Measurements from ENCODE around the gene STAT3.
"Not testable (repeated sequence)": the region's sequence is repeated elsewhere in the genome, so short reads cannot be mapped to it uniquely, and the experiment has no call there.

Gene STAT3

GRCh38 chr17:42363767-42364585, 24.3 kb downstream of the STAT3 start:
- Histone ChIP-seq H3K27ac (no peak overlapping the region), H3K4me2 (no peak overlapping the region), H3K4me3 (IDR thresholded peaks at IDR 0.05; ENCODE audit: insufficient read depth, low read depth, low read length) (no peak overlapping the region), H3K4me1 (ENCODE audit: low read depth, poor library complexity, severe bottlenecking) (no peaks in the 10 kb centered on the region), H3K79me2 (ENCODE audit: insufficient read depth, low read depth) (peaks cover 9% of the 10 kb centered on the region; the same call in 1 of the 2 replicates), H3K9ac (no peak overlapping the region), H4K20me1 (ENCODE audit: insufficient read depth) (no peaks in the 10 kb centered on the region), H3K27me3 (ENCODE audit: insufficient read depth, low read depth) (no peaks in the 10 kb centered on the region), H3K36me3 (ENCODE audit: insufficient read depth) (no peaks in the 10 kb centered on the region), H2AFZ (ENCODE audit: low read depth) (no peak overlapping the region)
- TF ChIP-seq CTCF (conservative IDR thresholded peaks at IDR 0.05; ENCODE audit: low read depth, low read length), result no peak

- no peak overlapping the region for H2AFZ ChIP-seq (ENCODE audit: low read depth)
- no peak for TF ChIP-seq CTCF (conservative IDR thresholded peaks at IDR 0.05; ENCODE audit: low read depth, low read length)
- H3K79me2 ChIP-seq (ENCODE audit: insufficient read depth, low read depth), result peaks cover 9% of the 10 kb centered on the region; the same call in 1 of the 2 replicates
- no peak overlapping the region for H3K4me3 ChIP-seq (IDR thresholded peaks at IDR 0.05; ENCODE audit: insufficient read depth, low read depth, low read length)
- no peaks in the 10 kb centered on the region for H4K20me1 ChIP-seq (ENCODE audit: insufficient read depth)
- H3K36me3 ChIP-seq (ENCODE audit: insufficient read depth), result no peaks in the 10 kb centered on the region
- H3K4me1 ChIP-seq (ENCODE audit: low read depth, poor library complexity, severe bottlenecking), result no peaks in the 10 kb centered on the region
- H3K27me3 ChIP-seq (ENCODE audit: insufficient read depth, low read depth), result no peaks in the 10 kb centered on the region
- H3K9ac ChIP-seq, result no peak overlapping the region
- no peak overlapping the region for H3K4me2 ChIP-seq
- no peak overlapping the region for H3K27ac ChIP-seq
Measured at GRCh38 chr17:42363231-42363630, 25.0 kb downstream of the STAT3 start.

- Histone ChIP-seq H2AFZ (ENCODE audit: low read depth) (no peak overlapping the region), H4K20me1 (ENCODE audit: insufficient read depth) (no peaks in the 10 kb centered on the region), H3K9ac (no peak overlapping the region), H3K4me1 (ENCODE audit: low read depth, poor library complexity, severe bottlenecking) (peaks cover 3% of the 10 kb centered on the region), H3K27me3 (ENCODE audit: insufficient read depth, low read depth) (no peaks in the 10 kb centered on the region), H3K4me2 (no peak overlapping the region), H3K36me3 (ENCODE audit: insufficient read depth) (no peaks in the 10 kb centered on the region), H3K79me2 (ENCODE audit: insufficient read depth, low read depth) (peaks cover 9% of the 10 kb centered on the region; the same call in 1 of the 2 replicates), H3K4me3 (IDR thresholded peaks at IDR 0.05; ENCODE audit: insufficient read depth, low read depth, low read length) (no peak overlapping the region), H3K27ac (no peak overlapping the region)
- TF ChIP-seq CTCF (conservative IDR thresholded peaks at IDR 0.05; ENCODE audit: low read depth, low read length), result no peak
Measured at GRCh38 chr17:42362245-42362961, 25.8 kb downstream of the STAT3 start.

- no peaks in the 10 kb centered on the region for H4K20me1 ChIP-seq (ENCODE audit: insufficient read depth)
- H2AFZ ChIP-seq (ENCODE audit: low read depth), result no peak overlapping the region
- H3K9ac ChIP-seq, result no peak overlapping the region
- no peak overlapping the region for H3K4me2 ChIP-seq
- no peaks in the 10 kb centered on the region for H3K36me3 ChIP-seq (ENCODE audit: insufficient read depth)
- no peak overlapping the region for H3K4me3 ChIP-seq (IDR thresholded peaks at IDR 0.05; ENCODE audit: insufficient read depth, low read depth, low read length)
- H3K4me1 ChIP-seq (ENCODE audit: low read depth, poor library complexity, severe bottlenecking), result peaks cover 6% of the 10 kb centered on the region
- no peaks in the 10 kb centered on the region for H3K27me3 ChIP-seq (ENCODE audit: insufficient read depth, low read depth)
- no peak overlapping the region for H3K27ac ChIP-seq
- no peak for TF ChIP-seq CTCF (conservative IDR thresholded peaks at IDR 0.05; ENCODE audit: low read depth, low read length)
- peaks cover 9% of the 10 kb centered on the region; the same call in 1 of the 2 replicates for H3K79me2 ChIP-seq (ENCODE audit: insufficient read depth, low read depth)
Measured at GRCh38 chr17:42361781-42362186, 26.5 kb downstream of the STAT3 start.

DNA sequence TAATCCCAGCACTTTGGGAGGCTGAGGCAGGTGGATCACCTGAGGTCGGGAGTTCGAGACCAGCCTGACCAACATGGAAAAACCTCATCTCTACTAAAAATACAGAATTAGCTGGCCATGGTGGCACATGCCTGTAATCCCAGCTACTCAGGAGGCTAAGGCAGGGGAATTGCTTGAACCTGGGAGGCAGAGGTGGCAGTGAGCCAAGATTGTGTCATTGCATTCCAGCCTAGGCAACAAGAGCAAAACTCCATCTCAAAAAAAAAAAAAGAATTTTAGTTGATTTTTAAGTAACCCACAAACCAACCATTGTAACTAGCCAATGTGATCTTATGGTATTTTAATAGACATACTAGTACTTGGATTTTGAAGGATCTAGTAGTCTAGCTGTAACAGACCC, 27.9 kb downstream of the STAT3 start:
- not testable (repeated sequence) for H3K27ac ChIP-seq; H4K20me1 ChIP-seq (ENCODE audit: insufficient read depth); H3K4me3 ChIP-seq (IDR thresholded peaks at IDR 0.05; ENCODE audit: insufficient read depth, low read depth, low read length); H3K4me2 ChIP-seq; H2AFZ ChIP-seq (ENCODE audit: low read depth); H3K79me2 ChIP-seq (ENCODE audit: insufficient read depth, low read depth); H3K9ac ChIP-seq; H3K27me3 ChIP-seq (ENCODE audit: insufficient read depth, low read depth); H3K4me1 ChIP-seq (ENCODE audit: low read depth, poor library complexity, severe bottlenecking); H3K36me3 ChIP-seq (ENCODE audit: insufficient read depth)
